Heart left ventricle (tissue), 16 donors: ENCODE measurements around the gene PPP2R5B. TPM values are rescaled to one million over a fixed set of nuclear protein-coding genes. Genes with fewer than 3 reads are reported as not detected.

Source experiments
- ATAC-seq, 4 donors: fragments of 200-7000 bp; cut with Tn5 transposase; one replicate each; pipeline ENCODE4 v1.9.1; 2020 to 2022; ENCODE audit warnings: moderate library complexity in 4 of 4, mild to moderate bottlenecking in 3 of 4, moderate number of reproducible peaks in 1 of 4
- DNase-seq, 5 donors: peaks; one replicate each; pipeline ENCODE4 v3.0.0-alpha.2; 2020
- H3K27ac ChIP-seq, 12 donors: fragments of 200-600 bp; sonication (generic) in 4 of 12; one replicate each; pipeline versions ENCODE4 v1.5.0 to v1.8.0; 2016 to 2022; ENCODE audit warnings: mild to moderate bottlenecking in 2 of 12
- H3K27me3 ChIP-seq, 9 donors: fragments of 200-600 bp; sonication (generic) in 2 of 9; one replicate each; pipeline versions ENCODE4 v1.5.1 to v1.8.0; 2016 to 2022; ENCODE audit warnings: mild to moderate bottlenecking in 3 of 9
- H3K36me3 ChIP-seq, 9 donors: fragments of 200-600 bp; sonication (generic) in 2 of 9; one replicate each; pipeline versions ENCODE4 v1.5.0 to v1.8.0; 2018 to 2022; ENCODE audit warnings: mild to moderate bottlenecking in 2 of 9
- H3K4me1 ChIP-seq, 12 donors: fragments of 200-600 bp; sonication (generic) in 4 of 12; one replicate each; pipeline versions ENCODE4 v1.5.0 to v1.8.0; 2016 to 2022; ENCODE audit warnings: mild to moderate bottlenecking in 3 of 12
- H3K4me3 ChIP-seq, 12 donors: fragments of 200-600 bp; sonication (generic) in 4 of 12; one replicate each; pipeline versions ENCODE4 v1.5.0 to v1.8.0; 2017 to 2022; ENCODE audit warnings: mild to moderate bottlenecking in 9 of 12, moderate library complexity in 4 of 12
- H3K9me3 ChIP-seq, 12 donors: fragments of 200-600 bp; sonication (generic) in 4 of 12; one replicate each; pipeline versions ENCODE4 v1.5.0 to v1.8.0; 2016 to 2022; ENCODE audit warnings: mild to moderate bottlenecking in 1 of 12
- CTCF ChIP-seq, 12 donors: fragments of 200-600 bp; sonication (generic) in 4 of 12; IDR thresholded peaks; one replicate each; pipeline versions ENCODE4 v1.5.0 to v1.8.0; 2018 to 2022; ENCODE audit warnings: antibody characterized with exemption in 12 of 12, mild to moderate bottlenecking in 5 of 12
- POLR2A ChIP-seq, 2 donors: fragments of 450-650 bp; IDR thresholded peaks; one replicate each; pipeline ENCODE4 v1.6.1; 2017; ENCODE audit warnings: antibody characterized with exemption in 2 of 2, mild to moderate bottlenecking in 2 of 2, moderate library complexity in 2 of 2
- WGBS, 4 donors: extraction: QIAGEN DNeasy Blood & Tissue Kit in 2 of 4; methylation state at CpG; one replicate each; pipeline versions ENCODE4 v1.1.5 to v1.1.7; 2013 to 2018; 5-methylcytosine and 5-hydroxymethylcytosine counted together
- intact Hi-C, 10 donors: fragments of 100-400 bp; cut with DNase I; formaldehyde crosslinking; loops; one replicate each; pipeline versions ENCODE4 v1.11.1 to v1.14.2; 2022
- long read RNA-seq, 3 donors: library from polyadenylated mRNA; unstranded; transcript quantifications; one replicate each; pipeline ENCODE4 v2.0.0, GENCODE V29; 2020 to 2021
- polyA plus RNA-seq, 2 donors: library from polyadenylated mRNA; stranded (reverse); fragments of 200-250 nt; gene quantifications; one replicate each; pipeline ENCODE4 v1.2.3, GENCODE V29; 2013
- total RNA-seq, 9 donors: library from RNA; depleted of rRNA in 2 of 9; stranded (reverse); fragments of >200 nt in 2 of 9; fragmentation: NEBNext Ultra II Directional in 3 of 9; extraction: Animal tissue kit (Norgen Biotek cat#: 25700) in 3 of 9; gene quantifications; one replicate each; pipeline versions ENCODE4 v1.1.0 to v1.2.4, GENCODE V29; 2016 to 2023
- donor health status: ischemic (EF 13 %, LVEDD 7.1; RV severe dilation, severe dysfunction).
- donor health status: healthy with polysubstance abuse.
- donor health status: DM: no; HTN: yes; CAD: no.
- donor health status: DM: no; HTN: no; CAD: no.
- donor health status: ischemic (EF 25% LVEDD 6.9; RV normal size, moderate dysfunction).
- donor health status: ischemic (EF 25% LVEDD 5.7; RV mildly dilated, moderate dysfunction).
- donor health status: healthy.
- donor health status: DM: yes; HTN: yes; CAD: no.
- donor health status: ischemic (EF 35%, LVEDD 5.7; RV mildly dilated, moderate dysfunction).
- donor health status: nonischemic (EF 11% LVEDD 7.7; RV severe dilation, severe dysfunction).
- donor health status: DM: yes; HTN: yes; CAD: no.
- donor health status: PGD.
- donor health status: ischemic (EF 29% LVEDD 5.4; RV normal size, mild dysfunction).
- donor health status: nonischemic (EF 23%, LVEDD 6.1; RV moderate dilation, normal function).

PPP2R5B gene
- total RNA-seq (10 to 100 TPM; 17.5 to 32.5 (median 22.3) TPM), polyA plus RNA-seq (10 to 100 TPM; 27.1 to 34.3 TPM)
- long read RNA-seq, donor 1, partial matches to known transcripts = 26 of 38 reads
- long read RNA-seq, donor 1, other reads (novel, unspliced or antisense) = 8 of 38 reads
- long read RNA-seq, donor 2, partial matches to known transcripts = 113 of 137 reads
- long read RNA-seq, donor 2, other reads (novel, unspliced or antisense) = 21 of 137 reads
- long read RNA-seq, donor 3, transcript PPP2R5B-201 (14 exons, 2,745 nt) = major isoform, 22 of 82 reads
- long read RNA-seq, donor 3, partial matches to known transcripts = 50 of 82 reads
- long read RNA-seq, donor 3, other reads (novel, unspliced or antisense) = 10 of 82 reads

GRCh38 chr11:64923944-64924909 lies at the start of gene PPP2R5B:
PPP2R5B (plus strand) TSS chr11:64924689; CDS start chr11:64925735, 1,046 bp downstream.
- Histone ChIP-seq H3K4me3 (peak within 1 kb of the TSS; percentile 56 to 100 (median 96)), H3K4me1 (peaks cover 0 to 39% (median 25%) of the 10 kb centered on the region in 12 donors), H3K36me3 (peaks cover 0 to 30% (median 20%) of the 10 kb centered on the region in 9 donors), H3K27ac (peak within 1 kb of the TSS; percentile 71 to 99 (median 96)), H3K9me3 (no peaks in the 10 kb centered on the region), H3K27me3 (no peaks in the 10 kb centered on the region)
- TF ChIP-seq CTCF (IDR thresholded peaks at IDR 0.05) = no peak
- TF ChIP-seq POLR2A (IDR thresholded peaks at IDR 0.05) = peak in 1 of 2 donors; percentile 87
- ATAC-seq (peak; percentile 96 to 98 (median 98)), DNase-seq (peak; percentile 96 to 97 (median 96))
- WGBS, 4 donors = 0 to 4% (median 1%) methylated on average over 14 to 47 of the region's 47 CpGs
- intact Hi-C loops = loop anchor here in 8 of 10 donors (1.0 to 10.0 kb wide), 7 partner anchors 71 to 201 kb away; partner anchors contain the start of genes ARL2 (in 5 of the 8), BATF2 (in 2 of the 8), FAU (in 1 of the 8) and MRPL49 (in 1 of the 8)

DNA sequence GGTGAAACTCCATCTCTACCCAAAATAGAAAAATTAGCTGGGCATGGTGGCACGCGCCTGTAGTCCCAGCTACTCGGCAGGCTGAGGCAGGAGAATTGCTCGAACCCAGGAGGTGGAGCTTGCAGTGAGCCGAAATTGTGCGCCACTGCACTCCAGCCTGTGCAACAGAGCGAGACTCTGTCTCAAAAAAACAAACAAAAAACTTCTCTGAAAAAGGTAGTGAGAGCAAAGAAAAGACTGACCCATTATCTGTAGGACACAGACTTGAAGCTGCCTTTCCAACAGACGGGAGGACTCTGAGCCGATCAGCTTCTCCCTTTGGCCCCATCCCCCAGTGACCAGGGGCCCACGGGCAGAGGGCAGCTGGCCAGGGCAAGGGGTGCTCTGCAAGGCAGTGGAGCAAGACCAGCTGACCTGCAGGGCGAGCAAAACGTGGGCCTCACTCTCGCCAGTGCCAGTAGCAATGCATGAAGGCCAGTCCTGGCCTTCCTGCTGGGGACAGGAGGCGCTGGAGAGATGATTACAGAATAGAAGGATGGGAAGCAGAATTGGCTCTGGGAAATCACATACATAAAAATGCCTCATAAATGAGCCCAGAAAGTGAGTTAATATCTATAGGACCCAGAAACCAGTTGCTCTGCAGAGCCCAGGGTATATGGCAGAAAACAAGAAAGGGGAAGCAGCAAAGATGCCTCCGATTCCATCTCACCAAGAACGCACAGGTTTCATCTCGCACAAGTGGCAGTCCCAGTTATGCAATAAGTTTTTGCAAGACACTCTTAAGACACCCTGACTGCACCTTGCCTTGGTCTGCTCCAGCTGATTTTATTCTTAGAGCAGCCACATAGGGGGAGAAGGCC lies 48.9 kb upstream of the PPP2R5B start:
- peak overlapping the region; percentile 16 to 97 (median 90) for H3K27ac ChIP-seq
- peak overlapping the region; percentile 66 to 98 (median 88) for H3K4me3 ChIP-seq
- no peak for TF ChIP-seq POLR2A (IDR thresholded peaks at IDR 0.05)
- TF ChIP-seq CTCF (IDR thresholded peaks at IDR 0.05) = no peak
- DNase-seq = peak in 1 of 5 donors; percentile 37
- H3K27me3 ChIP-seq = no peaks in the 10 kb centered on the region
- intact Hi-C loops = loop anchor here in 1 of 10 donors (2.0 kb wide), 1 partner anchor 13 kb away; no protein-coding TSS in a partner anchor
- H3K4me1 ChIP-seq = peaks cover 15 to 85% (median 79%) of the 10 kb centered on the region in 12 donors
- no peaks in the 10 kb centered on the region for H3K9me3 ChIP-seq
- WGBS, 4 donors = 59 to 75% (median 63%) methylated on average over 17 of the region's 17 CpGs
- H3K36me3 ChIP-seq = peaks cover 0 to 43% (median 36%) of the 10 kb centered on the region in 9 donors
- ATAC-seq = no peak

DNA sequence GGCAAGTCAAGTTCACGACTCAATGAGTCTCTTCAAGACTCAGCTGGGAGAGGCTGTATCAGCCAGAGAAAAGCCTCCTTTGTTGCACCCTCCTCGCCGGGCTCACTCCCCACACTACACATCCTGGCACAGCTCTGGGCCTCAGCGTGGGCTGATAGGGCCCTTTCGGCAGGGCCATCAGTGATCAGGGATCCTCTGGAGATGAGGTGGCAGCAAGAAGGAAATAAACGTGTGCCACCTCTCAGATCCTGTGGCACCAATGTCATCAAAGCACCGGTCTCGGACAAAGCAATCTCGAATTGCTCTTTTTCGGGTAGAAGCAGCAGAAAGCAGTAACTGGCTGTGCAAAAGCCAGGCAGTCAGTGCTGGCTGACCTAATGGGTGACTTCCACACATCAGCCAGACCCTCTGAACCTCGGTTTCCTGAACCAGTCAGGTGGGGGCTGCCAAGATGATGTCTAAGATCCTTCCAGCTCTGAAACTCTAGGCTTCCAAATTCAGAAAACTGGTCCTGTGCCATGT lies 48.2 kb upstream of the PPP2R5B start:
- Histone ChIP-seq H3K27ac (peak overlapping the region; percentile 0 to 97 (median 90)), H3K27me3 (no peaks in the 10 kb centered on the region), H3K36me3 (peaks cover 0 to 37% (median 32%) of the 10 kb centered on the region in 9 donors), H3K4me1 (peaks cover 10 to 85% (median 77%) of the 10 kb centered on the region in 12 donors), H3K9me3 (no peaks in the 10 kb centered on the region), H3K4me3 (peak overlapping the region; percentile 66 to 98 (median 88))
- WGBS, 4 donors = 19 to 40% (median 27%) methylated on average over 6 to 11 of the region's 11 CpGs
- DNase-seq = peak in 1 of 5 donors; percentile 30
- no peak for ATAC-seq
- intact Hi-C loops = loop anchor here in 1 of 10 donors (2.0 kb wide), 1 partner anchor 13 kb away; no protein-coding TSS in a partner anchor
- TF ChIP-seq CTCF (IDR thresholded peaks at IDR 0.05) (no peak), POLR2A (IDR thresholded peaks at IDR 0.05) (no peak)
